ENCODE data around the gene BMAL2.

DNA sequence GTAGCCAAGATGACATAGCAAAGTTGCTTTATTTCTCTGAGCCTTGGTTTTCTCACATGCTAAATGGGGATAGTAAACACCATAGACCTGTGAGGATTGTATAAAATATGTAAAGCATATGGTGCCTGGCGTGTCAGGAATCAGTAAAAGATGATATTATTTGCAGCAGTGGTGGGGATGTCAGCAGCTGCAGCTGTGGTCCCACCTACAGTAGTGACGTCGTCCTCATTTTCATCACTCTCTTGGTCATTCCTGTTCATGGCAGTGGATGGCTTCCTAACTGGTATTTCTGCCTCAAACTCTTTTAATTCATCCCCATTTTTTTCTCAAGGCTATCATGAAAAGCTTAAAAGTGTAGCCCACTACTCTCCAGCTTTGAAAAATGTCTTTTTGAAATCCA is 12.1 kb downstream of the BMAL2 start:
- TF ChIP-seq POLR2A (IDR thresholded peaks at IDR 0.05), result no peak
- TF ChIP-seq, protein P1, sequence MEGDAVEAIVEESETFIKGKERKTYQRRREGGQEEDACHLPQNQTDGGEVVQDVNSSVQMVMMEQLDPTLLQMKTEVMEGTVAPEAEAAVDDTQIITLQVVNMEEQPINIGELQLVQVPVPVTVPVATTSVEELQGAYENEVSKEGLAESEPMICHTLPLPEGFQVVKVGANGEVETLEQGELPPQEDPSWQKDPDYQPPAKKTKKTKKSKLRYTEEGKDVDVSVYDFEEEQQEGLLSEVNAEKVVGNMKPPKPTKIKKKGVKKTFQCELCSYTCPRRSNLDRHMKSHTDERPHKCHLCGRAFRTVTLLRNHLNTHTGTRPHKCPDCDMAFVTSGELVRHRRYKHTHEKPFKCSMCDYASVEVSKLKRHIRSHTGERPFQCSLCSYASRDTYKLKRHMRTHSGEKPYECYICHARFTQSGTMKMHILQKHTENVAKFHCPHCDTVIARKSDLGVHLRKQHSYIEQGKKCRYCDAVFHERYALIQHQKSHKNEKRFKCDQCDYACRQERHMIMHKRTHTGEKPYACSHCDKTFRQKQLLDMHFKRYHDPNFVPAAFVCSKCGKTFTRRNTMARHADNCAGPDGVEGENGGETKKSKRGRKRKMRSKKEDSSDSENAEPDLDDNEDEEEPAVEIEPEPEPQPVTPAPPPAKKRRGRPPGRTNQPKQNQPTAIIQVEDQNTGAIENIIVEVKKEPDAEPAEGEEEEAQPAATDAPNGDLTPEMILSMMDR (IDR thresholded peaks at IDR 0.05), result no peak

All from esophagus squamous epithelium (tissue), 4 donors.